ENCODE results near the gene AP1S2. TPM values are rescaled to one million over a fixed set of nuclear protein-coding genes. Genes with fewer than 3 reads are reported as not detected.

The AP1S2 gene
- total and polyA plus RNA-seq, 9 of the 15 experiments (the other 6 are each of a cell fraction or from before 2014, with no cell fraction given) = 11.1 to 64.2 (median 25.8) TPM

- Histone ChIP-seq H3K27ac (ENCODE audit: extremely low read depth, low read depth, low read length) (no peak overlapping the region), H3K9ac (ENCODE audit: insufficient read depth in 1 of 2, low read depth in 2 of 2, low read length in 2 of 2) (no peak overlapping the region), H3K36me3 (ENCODE audit: control insufficient read depth, insufficient read depth, low read length) (no peaks in the 10 kb centered on the region), H3K79me2 (ENCODE audit: control insufficient read depth, insufficient read depth, low read length) (no peaks in the 10 kb centered on the region), H3K4me2 (ENCODE audit: insufficient read depth, low read length) (no peak overlapping the region), H3K9me3 (replicated peaks; ENCODE audit: control insufficient read depth, insufficient read depth, low read depth, low read length) (no peaks in the 10 kb centered on the region), H3K27me3 (ENCODE audit: control insufficient read depth in 2 of 2, insufficient read depth in 2 of 2, low read length in 2 of 2) (no peaks in the 10 kb centered on the region), H3K4me3 (no peak overlapping the region), H4K20me1 (replicated peaks; ENCODE audit: control insufficient read depth, insufficient read depth, low read length) (no peaks in the 10 kb centered on the region), H2AFZ (ENCODE audit: low read depth, low read length) (no peak overlapping the region), H3K9me1 (ENCODE audit: control insufficient read depth, insufficient read depth, low read length) (no peaks in the 10 kb centered on the region), H3K4me1 (replicated peaks in 1 of 2; ENCODE audit: control insufficient read depth in 2 of 2, insufficient read depth in 2 of 2, low read length in 2 of 2) (no peaks in the 10 kb centered on the region)
- TF ChIP-seq ARHGAP35 (IDR thresholded peaks at IDR 0.05; ENCODE audit: partially characterized antibody) = no peak
- no peak for TF ChIP-seq FIP1L1 (IDR thresholded peaks at IDR 0.05; ENCODE audit: low read depth, low read length, poor library complexity, severe bottlenecking)
- TF ChIP-seq ZNF644 (tag; IDR thresholded peaks at IDR 0.05; ENCODE audit: low read depth) = no peak
- no peak for TF ChIP-seq RBM15 (IDR thresholded peaks at IDR 0.05; ENCODE audit: insufficient read depth, low read length)
- no peak for TF ChIP-seq SRSF7 (optimal IDR thresholded peaks at IDR 0.05; ENCODE audit: low read depth, low read length)
- TF ChIP-seq ZNF408 (CRISPR knock-in tag; IDR thresholded peaks at IDR 0.05; ENCODE audit: low read depth) = no peak
- no peak for TF ChIP-seq CHD2 (IDR thresholded peaks at IDR 0.05; ENCODE audit: low read depth, low read length)
- no peak for TF ChIP-seq SPI1 (IDR thresholded peaks at IDR 0.05; ENCODE audit: borderline replicate concordance, low read depth, low read length)
- no peak for TF ChIP-seq ZNF764 (CRISPR knock-in tag; IDR thresholded peaks at IDR 0.05; ENCODE audit: low read depth)
- intact Hi-C loops (cut with micrococcal nuclease) = no loop called here
- DNase-seq (ENCODE audit: extremely low read depth in 1 of 4, low spot score in 3 of 4) (no peak), FAIRE-seq (no peak), ATAC-seq (no peak)
- POLR2A ChIA-PET = interaction anchor here (0.6 kb wide), 1 partner anchor 489 kb away, joined by 3 read pairs; no protein-coding TSS in a partner anchor
- CTCF ChIA-PET (ENCODE audit: low intra/inter-chr PET ratio) = no interaction called here
- 16% methylated on average over 4 of the region's 4 CpGs for WGBS (ENCODE audit: insufficient coverage, low coverage, missing lambda C conversion rate)
- in situ Hi-C loops (cut with MboI) = no loop called here
- BruUV-seq (replicated peaks) = no TSS peak
Observed at GRCh38 chrX:15895334-15895733, 40.7 kb upstream of the AP1S2 start.
